HG03280 (cell line): ENCODE measurements around the gene ZNF575.

Source experiments
- ATAC-seq: cut with Tn5 transposase; IDR thresholded peaks from one replicate; pipeline ENCODE4 v1.9.1; 2021; ENCODE audit warnings: mild to moderate bottlenecking, moderate library complexity; ENCODE audit not compliant: unreplicated experiment

The ZNF575 gene

GRCh38 chr19:43569657-43570056 is 36.7 kb downstream of the ZNF575 start:
- no peak for ATAC-seq

- no peak for ATAC-seq
Measured at GRCh38 chr19:43570174-43570791, 37.3 kb downstream of the ZNF575 start.

DNA sequence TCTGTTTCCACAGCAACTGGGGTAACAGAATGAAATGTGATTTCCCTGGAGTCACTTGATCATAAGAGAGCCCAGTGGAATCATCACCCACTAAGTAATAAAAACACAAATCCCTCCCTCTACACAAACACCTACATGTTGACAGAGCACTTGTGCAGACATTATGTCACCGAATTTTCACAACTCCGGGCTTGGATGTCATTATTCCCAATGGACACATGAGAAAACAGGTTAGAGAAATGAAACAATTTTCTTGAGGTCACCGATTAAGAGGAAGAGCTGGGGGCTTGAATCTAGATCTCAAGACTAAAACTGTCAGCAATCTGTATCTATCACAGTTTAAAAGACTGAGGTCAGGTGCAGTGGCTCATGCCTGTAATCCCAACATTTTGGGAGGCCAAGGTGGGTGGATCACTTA is 39.2 kb downstream of the ZNF575 start:
- no peak for ATAC-seq

DNA sequence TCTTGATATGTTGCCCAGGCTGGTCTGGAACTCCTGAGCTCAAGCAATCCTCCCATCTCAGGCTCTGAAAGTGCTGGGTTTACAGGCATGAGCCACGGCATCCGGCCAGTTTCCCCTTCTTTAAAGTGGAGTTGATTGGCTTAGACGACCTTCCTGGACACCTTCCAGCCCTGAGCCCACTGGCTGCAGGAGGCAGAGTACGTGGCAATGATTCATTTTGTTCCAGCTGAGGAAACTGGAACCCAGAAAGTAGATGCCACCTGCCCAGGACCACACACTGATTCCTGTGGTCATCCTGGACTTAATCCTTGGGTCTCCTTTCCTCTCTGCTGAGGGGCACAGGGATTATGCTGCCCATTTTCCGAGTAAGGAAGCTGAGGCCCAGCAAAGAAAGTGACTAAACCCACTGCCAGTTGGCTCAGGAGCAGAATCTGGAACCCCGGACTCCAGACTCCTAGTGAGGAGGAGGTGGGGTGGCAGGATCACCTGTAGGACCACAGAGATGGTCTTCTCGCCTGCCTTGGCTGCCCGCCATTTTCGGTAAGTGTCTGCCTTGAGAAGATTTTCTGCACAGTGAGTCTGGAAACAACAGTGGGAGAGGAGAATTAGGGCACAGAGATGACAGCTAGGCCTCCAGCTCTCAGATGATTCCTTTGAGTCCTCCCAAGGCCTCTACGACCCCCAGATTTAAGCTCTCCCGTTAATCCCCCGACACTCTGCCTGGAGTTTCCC is 41.6 kb downstream of the ZNF575 start:
- ATAC-seq = no peak

DNA sequence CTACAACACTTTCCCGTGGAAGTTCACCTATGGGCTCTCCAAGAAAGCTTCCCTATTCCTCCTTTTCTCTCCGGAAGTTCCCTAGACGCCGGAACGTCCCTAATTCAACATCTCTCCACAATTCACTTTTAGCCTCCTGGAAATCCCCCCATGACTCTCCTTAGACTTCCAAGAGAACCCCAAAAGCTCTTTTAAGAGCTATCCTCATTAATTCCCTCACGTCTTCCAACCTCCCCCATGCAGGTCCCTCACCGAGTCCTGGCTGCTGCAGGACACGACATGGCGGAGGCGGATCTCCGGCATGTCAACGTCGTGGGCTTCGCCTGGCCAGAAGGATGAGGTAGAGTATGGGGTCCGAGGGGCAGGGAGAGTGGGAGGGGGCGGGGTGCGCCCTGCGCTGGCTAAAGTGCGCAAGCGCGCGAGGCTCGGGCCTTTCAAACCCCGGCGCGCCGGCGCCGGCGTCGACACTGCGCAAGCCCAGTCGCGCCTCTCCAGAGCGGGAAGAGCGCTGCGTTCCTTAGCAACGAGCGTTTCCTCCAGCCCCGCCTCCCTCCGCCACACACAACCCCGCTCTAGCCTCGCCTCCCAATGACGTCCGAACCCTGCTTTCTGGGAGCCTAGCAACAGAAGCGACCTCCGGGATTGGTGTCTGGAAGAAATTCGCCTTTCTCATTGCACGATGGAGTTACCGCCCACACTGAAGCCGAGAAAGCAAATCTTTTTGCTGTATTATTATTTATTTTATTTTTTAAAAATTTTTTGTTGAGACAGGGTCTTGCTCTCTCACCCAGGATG is 42.4 kb downstream of the ZNF575 start, which contains the start of the genes PINLYP and XRCC1:
Gene PINLYP (plus strand): TSS at position 646 of the 795 bp plus-strand sequence. CDS start 1,391 bp downstream, outside the sequence.
Gene XRCC1 (minus strand): TSS at position 372 of the 795 bp plus-strand sequence. CDS start 69 bp downstream, at position 303.
- peak; percentile 98 for ATAC-seq

DNA sequence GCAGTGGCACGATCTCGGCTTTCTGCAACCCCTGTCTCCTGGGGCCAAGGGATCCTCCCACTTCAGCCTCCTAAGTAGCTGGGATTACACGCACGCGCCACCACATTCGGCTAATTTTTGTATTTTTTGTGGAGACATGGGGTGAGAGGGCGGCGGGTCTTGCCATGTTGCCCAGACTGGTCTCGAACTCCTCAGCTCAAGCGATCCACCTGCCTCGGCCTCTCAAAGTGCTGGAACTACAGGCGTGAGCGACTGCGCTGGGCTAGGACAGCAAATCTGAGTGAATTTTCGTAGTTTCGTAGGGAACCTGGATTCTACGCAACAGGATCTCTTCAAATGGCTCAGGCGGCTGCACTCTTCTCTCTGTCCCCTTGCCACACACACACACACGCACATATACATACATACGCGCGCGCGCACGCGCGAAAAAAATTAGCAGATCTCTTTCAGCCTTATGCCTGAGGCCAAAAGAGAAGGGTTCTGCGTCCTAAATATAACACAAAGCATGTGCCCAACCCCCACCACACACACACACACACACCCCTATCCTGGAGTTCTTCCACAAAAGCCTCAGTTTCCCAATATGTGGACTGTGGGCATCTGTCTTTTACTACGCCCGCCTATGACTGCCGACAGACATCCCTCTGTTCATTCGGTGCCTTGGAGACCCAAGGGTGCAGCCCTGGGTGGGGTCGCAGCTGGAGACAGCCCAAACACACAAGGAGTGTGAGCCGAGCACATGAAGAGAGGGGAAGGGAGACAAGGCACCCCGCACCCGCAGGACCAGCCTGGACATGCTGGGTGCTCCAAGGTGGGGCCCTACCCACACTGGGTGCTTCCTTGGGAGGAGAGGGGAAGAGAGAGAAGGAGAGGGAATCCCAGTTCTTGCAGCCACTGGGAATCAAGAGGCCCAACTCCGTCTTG is 43.2 kb downstream of the ZNF575 start:
- ATAC-seq = no peak

GRCh38 chr19:43578787-43579186 is 45.8 kb downstream of the ZNF575 start:
- ATAC-seq = no peak

GRCh38 chr19:43581467-43581866 is 48.5 kb downstream of the ZNF575 start:
- no peak for ATAC-seq

- no peak for ATAC-seq
Measured at GRCh38 chr19:43582495-43582894, 49.5 kb downstream of the ZNF575 start.

DNA sequence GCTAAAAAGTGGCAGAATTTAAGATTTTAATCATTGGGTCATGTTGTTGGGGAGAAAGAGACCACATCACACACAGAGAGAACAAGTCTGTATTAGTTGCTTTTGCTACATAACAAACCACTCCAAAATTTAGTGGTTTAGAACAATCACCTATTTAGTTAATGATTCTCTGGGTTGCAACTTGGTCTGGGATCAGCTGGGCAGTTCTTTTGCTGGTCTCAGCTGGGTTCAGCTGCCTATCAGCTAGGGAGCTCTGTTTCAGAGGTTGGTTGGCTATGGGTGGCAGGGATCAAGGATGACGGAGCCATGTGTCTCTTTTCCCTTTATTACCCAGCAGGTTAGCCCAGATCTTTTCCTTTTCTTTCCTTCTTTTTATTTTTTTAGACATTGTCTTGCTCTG is 51.5 kb downstream of the ZNF575 start:
- ATAC-seq = no peak
